ENCODE data around the gene CPLX1. TPM values are rescaled to one million over a fixed set of nuclear protein-coding genes. Genes with fewer than 3 reads are reported as not detected.

The CPLX1 gene
- total and polyA plus RNA-seq, 2 experiments from 2014 or later: 0.79 to 1.8 TPM

DNA sequence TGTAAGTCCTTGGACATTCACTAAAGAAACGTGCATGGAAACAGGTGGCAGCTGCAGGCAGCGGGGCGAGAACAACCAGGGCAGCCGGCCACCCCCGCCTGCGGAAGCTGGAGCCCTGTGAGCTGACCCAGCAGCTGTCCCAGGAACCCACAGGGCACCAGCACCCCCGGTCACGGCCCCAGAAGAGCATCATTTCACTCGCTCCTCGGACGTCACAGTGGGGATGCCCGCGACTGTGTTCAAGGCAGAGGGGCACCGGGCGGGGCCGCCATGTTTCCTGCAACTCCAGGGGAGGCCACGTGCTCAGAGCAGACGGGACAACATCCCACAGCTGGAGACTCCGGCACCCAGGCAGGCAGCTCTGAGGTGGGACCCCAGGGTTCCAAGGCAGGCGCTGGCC is 45.0 kb upstream of the CPLX1 start:
- no peak for DNase-seq (ENCODE audit: low read depth in 1 of 2, low spot score in 1 of 2)
- peaks cover 3% of the 10 kb centered on the region for H3K36me3 ChIP-seq
- TF ChIP-seq, protein P1, sequence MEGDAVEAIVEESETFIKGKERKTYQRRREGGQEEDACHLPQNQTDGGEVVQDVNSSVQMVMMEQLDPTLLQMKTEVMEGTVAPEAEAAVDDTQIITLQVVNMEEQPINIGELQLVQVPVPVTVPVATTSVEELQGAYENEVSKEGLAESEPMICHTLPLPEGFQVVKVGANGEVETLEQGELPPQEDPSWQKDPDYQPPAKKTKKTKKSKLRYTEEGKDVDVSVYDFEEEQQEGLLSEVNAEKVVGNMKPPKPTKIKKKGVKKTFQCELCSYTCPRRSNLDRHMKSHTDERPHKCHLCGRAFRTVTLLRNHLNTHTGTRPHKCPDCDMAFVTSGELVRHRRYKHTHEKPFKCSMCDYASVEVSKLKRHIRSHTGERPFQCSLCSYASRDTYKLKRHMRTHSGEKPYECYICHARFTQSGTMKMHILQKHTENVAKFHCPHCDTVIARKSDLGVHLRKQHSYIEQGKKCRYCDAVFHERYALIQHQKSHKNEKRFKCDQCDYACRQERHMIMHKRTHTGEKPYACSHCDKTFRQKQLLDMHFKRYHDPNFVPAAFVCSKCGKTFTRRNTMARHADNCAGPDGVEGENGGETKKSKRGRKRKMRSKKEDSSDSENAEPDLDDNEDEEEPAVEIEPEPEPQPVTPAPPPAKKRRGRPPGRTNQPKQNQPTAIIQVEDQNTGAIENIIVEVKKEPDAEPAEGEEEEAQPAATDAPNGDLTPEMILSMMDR (IDR thresholded peaks at IDR 0.05; ENCODE audit: low read depth, low read length): no peak
- no peaks in the 10 kb centered on the region for H3K9me3 ChIP-seq (ENCODE audit: low read depth)
- no peak overlapping the region for H3K27ac ChIP-seq
- H3K4me3 ChIP-seq: no peak overlapping the region
- no peaks in the 10 kb centered on the region for H3K27me3 ChIP-seq
- H3K4me1 ChIP-seq (ENCODE audit: low read depth): no peaks in the 10 kb centered on the region

DNA sequence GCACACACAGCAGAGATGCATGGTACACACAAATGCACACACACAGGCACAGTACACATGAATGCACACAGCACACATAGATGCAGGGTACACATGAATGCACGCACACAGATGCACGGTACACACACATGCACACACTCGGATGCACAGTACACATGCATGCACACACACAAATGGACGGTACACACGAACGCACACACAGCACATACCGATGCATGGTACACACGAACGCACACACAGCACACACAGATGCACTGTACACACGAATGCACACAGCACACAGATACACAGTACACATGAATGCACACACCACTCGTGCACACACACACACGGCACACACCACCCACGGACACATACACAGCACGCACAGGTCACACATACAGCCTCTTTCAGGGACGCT is 43.8 kb upstream of the CPLX1 start:
- H3K9me3 ChIP-seq (ENCODE audit: low read depth): no peaks in the 10 kb centered on the region
- no peaks in the 10 kb centered on the region for H3K4me1 ChIP-seq (ENCODE audit: low read depth)
- H3K27me3 ChIP-seq: no peaks in the 10 kb centered on the region
- DNase-seq (ENCODE audit: low read depth in 1 of 2, low spot score in 1 of 2): no peak
- H3K36me3 ChIP-seq: peaks cover 3% of the 10 kb centered on the region
- no peak overlapping the region for H3K4me3 ChIP-seq
- H3K27ac ChIP-seq: no peak overlapping the region
- TF ChIP-seq, protein P1 (IDR thresholded peaks at IDR 0.05; ENCODE audit: low read depth, low read length): no peak

DNA sequence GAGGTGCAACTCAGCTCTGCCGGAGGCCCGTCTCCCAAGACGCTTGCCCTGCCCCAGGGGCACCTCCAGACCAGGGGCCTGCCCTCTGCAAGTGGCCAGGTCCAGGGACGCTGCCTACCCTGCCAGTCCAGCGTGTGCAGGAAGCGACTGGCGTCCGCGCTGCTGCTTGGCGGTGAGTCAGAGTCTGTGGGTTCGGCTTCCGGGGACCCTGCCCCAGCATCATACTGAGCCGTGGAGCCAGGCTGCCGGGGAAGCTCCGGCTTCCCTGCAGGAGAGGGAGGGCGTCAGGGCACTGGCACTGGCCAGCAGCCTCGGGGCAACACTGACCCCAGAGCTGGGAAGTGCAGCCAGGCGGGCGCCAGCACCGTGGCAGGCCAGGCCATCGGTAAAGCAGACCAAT is 42.5 kb upstream of the CPLX1 start:
- no peak overlapping the region for H3K4me3 ChIP-seq
- no peak for DNase-seq (ENCODE audit: low read depth in 1 of 2, low spot score in 1 of 2)
- H3K36me3 ChIP-seq: peaks cover 11% of the 10 kb centered on the region
- no peaks in the 10 kb centered on the region for H3K9me3 ChIP-seq (ENCODE audit: low read depth)
- H3K4me1 ChIP-seq (ENCODE audit: low read depth): no peaks in the 10 kb centered on the region
- H3K27me3 ChIP-seq: no peaks in the 10 kb centered on the region
- H3K27ac ChIP-seq: no peak overlapping the region
- TF ChIP-seq, protein P1 (IDR thresholded peaks at IDR 0.05; ENCODE audit: low read depth, low read length): no peak

DNA sequence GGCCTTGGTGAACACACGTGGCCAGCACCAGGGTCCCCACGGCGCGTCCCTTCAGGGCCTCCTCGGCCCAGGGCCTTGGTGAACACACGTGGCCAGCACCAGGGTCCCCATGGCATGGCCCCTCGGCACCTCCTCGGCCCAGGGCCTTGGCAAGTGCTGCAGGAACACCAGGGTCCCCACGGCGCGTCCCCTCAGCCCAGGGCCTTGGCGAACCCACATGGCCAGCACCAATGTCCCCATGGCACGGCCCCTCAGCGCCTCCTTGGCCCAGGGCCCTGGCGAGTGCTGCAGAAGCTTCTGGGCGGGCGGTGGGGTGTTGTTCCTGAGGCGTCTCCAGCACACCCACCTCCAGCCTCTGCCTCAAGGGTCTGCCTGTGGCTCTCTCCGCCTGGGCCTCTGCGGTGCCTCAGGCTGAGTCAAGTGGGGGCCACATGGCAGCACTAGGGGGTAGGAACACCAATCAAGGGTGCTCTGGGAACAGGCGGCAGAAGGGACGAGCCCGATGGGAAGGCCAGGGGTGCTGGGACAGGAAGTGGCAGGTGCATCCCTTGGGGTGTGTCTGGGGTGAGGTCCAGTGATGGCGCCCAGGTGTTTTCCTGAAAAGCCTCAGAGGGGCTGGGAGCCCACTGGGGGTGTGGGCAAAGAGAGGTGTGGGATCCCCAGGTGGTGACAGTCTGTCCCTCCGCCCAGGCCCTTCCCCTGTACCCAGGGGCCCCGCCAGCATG is 41.8 kb upstream of the CPLX1 start:
- H3K27ac ChIP-seq: no peak overlapping the region
- no peak overlapping the region for H3K4me3 ChIP-seq
- TF ChIP-seq, protein P1 (IDR thresholded peaks at IDR 0.05; ENCODE audit: low read depth, low read length): no peak
- no peaks in the 10 kb centered on the region for H3K27me3 ChIP-seq
- no peaks in the 10 kb centered on the region for H3K4me1 ChIP-seq (ENCODE audit: low read depth)
- no peaks in the 10 kb centered on the region for H3K9me3 ChIP-seq (ENCODE audit: low read depth)
- H3K36me3 ChIP-seq: peaks cover 14% of the 10 kb centered on the region
- DNase-seq (ENCODE audit: low read depth in 1 of 2, low spot score in 1 of 2): no peak

DNA sequence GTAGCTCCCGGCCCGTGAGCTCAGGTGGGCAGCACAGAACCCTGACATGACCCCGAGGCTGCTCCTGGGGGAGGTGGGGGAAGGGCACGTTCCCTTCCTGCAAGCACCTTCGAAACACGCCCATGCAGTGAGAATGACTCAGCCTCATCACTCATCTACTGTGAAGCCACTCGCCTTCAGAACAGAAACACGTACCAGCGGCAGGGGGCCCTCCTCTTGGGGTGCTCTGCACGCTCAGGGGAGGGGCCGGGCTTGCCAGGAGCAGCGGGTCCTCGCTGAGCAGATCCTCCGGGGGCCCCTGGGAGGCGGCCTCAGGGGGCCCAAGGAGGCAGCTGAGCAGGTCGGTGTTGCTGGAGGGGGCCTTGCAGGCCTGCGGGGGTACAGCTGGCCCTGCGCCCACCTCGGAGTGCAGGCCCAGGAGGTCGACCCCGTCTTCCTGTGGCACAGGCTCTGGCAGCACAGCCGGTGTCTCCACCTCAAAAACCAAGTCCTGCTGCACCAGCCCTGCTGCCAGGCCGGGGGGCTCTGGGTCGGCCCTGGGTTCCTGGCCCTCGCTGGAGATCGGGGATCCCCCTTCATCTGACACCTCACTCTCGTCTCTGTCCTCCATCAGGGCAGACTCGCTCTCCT is 40.9 kb upstream of the CPLX1 start:
- TF ChIP-seq, protein P1 (IDR thresholded peaks at IDR 0.05; ENCODE audit: low read depth, low read length): no peak
- H3K36me3 ChIP-seq: peaks cover 14% of the 10 kb centered on the region
- DNase-seq (ENCODE audit: low read depth in 1 of 2, low spot score in 1 of 2): no peak
- H3K9me3 ChIP-seq (ENCODE audit: low read depth): no peaks in the 10 kb centered on the region
- no peak overlapping the region for H3K4me3 ChIP-seq
- H3K4me1 ChIP-seq (ENCODE audit: low read depth): no peaks in the 10 kb centered on the region
- no peaks in the 10 kb centered on the region for H3K27me3 ChIP-seq
- H3K27ac ChIP-seq: no peak overlapping the region
